ENCODE data around the gene E2F6. TPM values are rescaled to one million over a fixed set of nuclear protein-coding genes. Genes with fewer than 3 reads are reported as not detected.
"Not testable (repeated sequence)": the region's sequence is repeated elsewhere in the genome, so short reads cannot be mapped to it uniquely, and the experiment has no call there.

E2F6 gene
- total RNA-seq, 1 donor from 2014 or later, result 18.7 TPM

DNA sequence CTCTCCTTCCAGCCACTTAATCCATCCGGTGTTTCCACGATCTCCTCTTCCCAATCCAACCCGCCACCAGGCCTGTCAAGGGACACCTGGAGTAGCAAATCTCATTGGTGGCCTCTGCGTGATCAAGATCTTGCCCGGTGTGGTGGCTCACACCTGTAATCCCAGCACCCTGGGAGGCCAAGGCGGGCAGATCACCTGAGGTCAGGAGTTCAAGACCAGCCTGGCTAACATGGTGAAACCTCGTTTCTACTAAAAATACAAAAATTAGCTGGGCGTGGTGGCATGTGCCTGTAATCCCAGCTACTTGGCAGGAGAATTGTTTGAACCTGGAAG is 60.9 kb downstream of the E2F6 start:
- intact Hi-C loops (cut with DNase I), result loop anchor here (2.0 to 10.0 kb wide), 2 partner anchors 60 to 250 kb away; partner anchors contain the start of genes ROCK2 and SLC66A3
- DNase-seq (ENCODE audit: low spot score), result not testable (repeated sequence)

- no peak for DNase-seq (ENCODE audit: low spot score)
- intact Hi-C loops (cut with DNase I), result loop anchor here (2.0 to 10.0 kb wide), 2 partner anchors 60 to 250 kb away; partner anchors contain the start of genes ROCK2 and SLC66A3
These were observed 61.4 kb downstream of the E2F6 start for GRCh38 chr2:11404376-11405073.

GRCh38 chr2:11402436-11402835 is 63.5 kb downstream of the E2F6 start:
- DNase-seq (ENCODE audit: low spot score), result no peak
- intact Hi-C loops (cut with DNase I), result loop anchor here (10.0 kb wide), 1 partner anchor 248 kb away; the partner anchor contains the start of gene SLC66A3

GRCh38 chr2:11399438-11399762 is 66.6 kb downstream of the E2F6 start:
- intact Hi-C loops (cut with DNase I), result no loop called here
- DNase-seq (ENCODE audit: low spot score), result no peak

DNA sequence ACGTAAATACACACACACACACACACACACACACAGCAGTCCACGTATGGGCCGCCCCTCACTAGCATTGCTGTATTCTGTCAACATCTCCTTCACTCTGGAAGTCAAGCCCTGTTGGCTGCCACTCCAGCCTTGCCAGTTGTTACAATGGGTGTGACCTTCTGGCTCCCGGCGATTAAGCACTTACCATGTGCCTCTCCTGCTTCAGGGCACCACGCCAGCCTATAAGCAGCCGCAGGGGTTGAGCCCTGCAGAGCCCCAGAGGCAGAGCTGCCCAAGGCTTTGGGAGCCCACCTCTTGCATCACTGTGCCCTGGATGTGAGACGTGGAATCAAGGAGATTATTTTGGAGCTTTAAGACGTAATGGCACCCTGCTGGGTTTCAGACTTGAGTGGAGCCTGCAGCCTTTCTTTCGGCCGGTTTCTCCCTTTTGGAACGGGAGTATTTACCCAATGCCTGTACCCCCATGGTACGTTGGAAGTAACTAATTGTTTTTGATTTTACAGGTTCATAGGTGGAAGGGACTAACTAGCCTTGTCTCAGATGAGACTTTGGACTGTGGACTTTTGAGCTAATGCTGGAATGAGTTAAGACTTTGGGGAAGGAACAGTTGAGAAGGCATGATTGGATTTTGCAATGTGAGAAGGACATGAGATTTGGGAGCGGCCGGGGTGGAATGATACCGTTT is 67.1 kb downstream of the E2F6 start:
- intact Hi-C loops (cut with DNase I), result no loop called here
- no peak for DNase-seq (ENCODE audit: low spot score)

GRCh38 chr2:11397513-11397912 is 68.4 kb downstream of the E2F6 start:
- DNase-seq (ENCODE audit: low spot score), result no peak
- intact Hi-C loops (cut with DNase I), result no loop called here

DNA sequence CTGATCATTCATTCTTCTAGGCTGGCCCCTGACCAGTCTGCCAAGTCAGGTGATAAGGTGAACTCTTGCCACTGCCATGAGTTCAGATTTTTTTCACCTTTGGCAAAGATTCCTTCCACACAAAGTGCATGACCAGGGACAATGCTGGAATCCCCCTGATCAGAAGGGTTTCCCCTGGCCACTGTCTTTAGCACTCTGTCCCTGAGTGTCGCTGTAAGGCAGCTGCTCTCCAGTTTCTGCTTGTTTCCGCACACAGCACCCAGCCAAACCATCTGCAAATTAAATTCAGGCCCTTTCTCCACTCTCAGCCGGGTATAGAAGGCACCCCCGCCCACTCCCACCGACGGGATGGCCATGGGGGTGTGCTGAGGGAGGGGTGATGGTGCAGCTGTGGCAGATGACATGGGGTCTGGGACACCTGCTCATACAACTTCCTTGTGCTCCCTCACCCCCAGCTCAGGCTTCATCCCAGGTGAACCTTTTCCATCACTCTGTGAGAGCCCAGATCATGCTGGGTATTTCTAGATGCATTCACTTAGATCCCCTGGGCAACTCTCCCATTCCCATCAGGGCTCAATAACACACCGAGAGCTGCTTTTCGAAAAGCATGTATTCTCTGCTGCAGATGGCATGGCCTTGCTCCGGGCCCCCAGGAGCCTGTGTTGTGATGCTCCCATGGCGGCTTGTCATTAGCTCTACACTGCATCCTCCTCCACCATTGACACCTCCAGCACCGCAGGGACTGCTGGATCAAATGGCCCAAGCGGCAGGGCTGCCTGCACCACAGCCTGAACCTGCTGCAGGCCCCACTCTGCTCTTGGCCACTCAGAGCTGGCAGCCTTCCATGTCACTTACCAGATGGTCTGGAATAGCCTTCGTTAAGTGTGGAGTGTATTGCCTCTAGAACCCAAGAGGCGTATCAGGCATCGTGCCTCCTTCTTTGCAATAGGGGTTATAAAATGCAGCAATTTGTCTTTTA is 69.2 kb downstream of the E2F6 start:
- DNase-seq (ENCODE audit: low spot score), result no peak

DNA sequence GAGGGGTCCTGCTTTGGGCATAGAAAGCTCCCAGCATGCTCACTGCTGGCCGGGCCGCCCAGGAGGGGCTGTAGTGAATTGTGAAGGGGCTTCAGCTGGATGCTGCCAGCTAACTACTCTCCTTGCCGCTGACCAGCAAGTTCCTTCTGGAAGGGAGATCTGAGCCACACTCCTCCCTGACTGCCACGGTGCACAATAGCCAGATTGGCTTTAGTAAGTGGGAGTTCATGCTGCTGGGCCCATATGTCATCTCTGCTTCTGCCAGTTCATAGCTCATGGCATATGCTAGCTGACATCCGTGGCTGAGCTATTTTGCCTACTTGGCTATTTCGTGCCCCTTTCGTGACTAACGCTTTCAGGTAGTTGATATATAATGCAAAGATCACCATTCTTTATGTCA is 69.9 kb downstream of the E2F6 start:
- DNase-seq (ENCODE audit: low spot score), result no peak
- intact Hi-C loops (cut with DNase I), result no loop called here

More for the DNA sequence above, 69.2 kb downstream of the E2F6 start:
- intact Hi-C loops (cut with DNase I), result no loop called here

GRCh38 chr2:11395389-11395788 is 70.6 kb downstream of the E2F6 start:
- intact Hi-C loops (cut with DNase I), result no loop called here
- DNase-seq (ENCODE audit: low spot score), result no peak

Other genes starting within 250 kb of the E2F6 start
- gene ROCK2, start 121.5 kb downstream of the E2F6 start, total RNA-seq, result 48.6 TPM
- gene GREB1, start 67.9 kb upstream of the E2F6 start, total RNA-seq, result 2.9 TPM
- gene NTSR2, start 204.0 kb upstream of the E2F6 start, total RNA-seq, result not detected

Data from cardiac septum (tissue), 1 donor.